ENCODE results near the gene ASL. TPM values are rescaled to one million over a fixed set of nuclear protein-coding genes. Genes with fewer than 3 reads are reported as not detected.
"Not testable (repeated sequence)": the region's sequence is repeated elsewhere in the genome, so short reads cannot be mapped to it uniquely, and the experiment has no call there.

ASL gene
- total RNA-seq, 2 experiments from 2014 or later, result 29.8 to 30.6 TPM

- no peaks in the 10 kb centered on the region for H3K27me3 Mint-ChIP-seq
These were observed 13.5 kb downstream of the ASL start for GRCh38 chr7:66088861-66089838.

DNA sequence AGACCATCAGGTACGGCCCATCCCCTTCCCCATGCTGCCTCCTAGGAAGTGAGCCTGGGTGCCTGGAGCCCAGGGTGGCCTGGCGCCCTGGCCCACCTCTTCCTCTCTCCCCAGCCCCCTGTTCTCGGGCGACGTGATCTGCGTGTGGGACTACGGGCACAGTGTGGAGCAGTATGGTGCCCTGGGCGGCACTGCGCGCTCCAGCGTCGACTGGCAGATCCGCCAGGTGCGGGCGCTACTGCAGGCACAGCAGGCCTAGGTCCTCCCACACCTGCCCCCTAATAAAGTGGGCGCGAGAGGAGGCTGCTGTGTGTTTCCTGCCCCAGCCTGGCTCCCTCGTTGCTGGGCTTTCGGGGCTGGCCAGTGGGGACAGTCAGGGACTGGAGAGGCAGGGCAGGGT lies 17.0 kb downstream of the ASL start:
- H3K27ac Mint-ChIP-seq, result no peak overlapping the region
- no peaks in the 10 kb centered on the region for H3K9me3 Mint-ChIP-seq
- H3K27me3 Mint-ChIP-seq, result no peaks in the 10 kb centered on the region
- no peak for DNase-seq
- no peaks in the 10 kb centered on the region for H3K4me1 Mint-ChIP-seq
- POLR2A ChIA-PET, result no interaction called here
- CTCF ChIA-PET, result no interaction called here
- H3K4me3 Mint-ChIP-seq, result no peak overlapping the region
- H3K36me3 Mint-ChIP-seq (ENCODE audit: low read depth), result no peaks in the 10 kb centered on the region

More at GRCh38 chr7:66088861-66089838, 13.5 kb downstream of the ASL start:
- Mint-ChIP-seq H3K9me3 (no peaks in the 10 kb centered on the region), H3K4me3 (no peak overlapping the region), H3K27ac (no peak overlapping the region), H3K36me3 (ENCODE audit: low read depth) (peaks cover 4% of the 10 kb centered on the region), H3K4me1 (no peaks in the 10 kb centered on the region)
- ChIA-PET CTCF (no interaction called here), POLR2A (interaction anchor here (0.6 kb wide), 1 partner anchor 592 kb away, joined by 5 read pairs; no protein-coding TSS in a partner anchor)
- no peak for DNase-seq

DNA sequence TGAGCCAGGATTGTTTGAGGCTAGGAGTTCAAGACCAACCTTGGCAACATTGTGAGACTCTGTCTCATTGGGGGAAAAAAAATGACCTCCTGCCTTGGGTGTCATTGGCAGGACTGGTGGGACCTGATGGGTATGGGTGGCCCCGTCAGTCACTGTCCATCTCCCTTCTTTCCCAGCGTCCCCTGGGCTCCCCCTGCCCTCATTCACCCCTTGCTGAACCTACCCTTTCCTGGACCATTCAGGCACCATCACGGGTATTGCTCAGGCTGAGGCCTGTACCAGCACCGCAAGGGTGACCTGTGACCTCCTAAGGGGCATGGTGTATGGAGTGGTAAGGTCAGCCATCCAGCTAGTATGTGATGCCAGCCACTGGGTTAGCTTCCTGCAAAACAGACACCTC lies 19.4 kb downstream of the ASL start:
- CTCF ChIA-PET, result interaction anchor here (0.7 kb wide), 1 partner anchor 721 kb away, joined by 4 read pairs; the partner anchor contains the start of gene ZNF92
- H3K4me1 Mint-ChIP-seq, result peaks cover 8% of the 10 kb centered on the region
- no peaks in the 10 kb centered on the region for H3K36me3 Mint-ChIP-seq (ENCODE audit: low read depth)
- no peaks in the 10 kb centered on the region for H3K27me3 Mint-ChIP-seq
- POLR2A ChIA-PET, result no interaction called here
- no peak overlapping the region for H3K4me3 Mint-ChIP-seq
- H3K27ac Mint-ChIP-seq, result no peak overlapping the region
- DNase-seq, result no peak
- H3K9me3 Mint-ChIP-seq, result no peaks in the 10 kb centered on the region

GRCh38 chr7:66099232-66099550 lies 23.6 kb downstream of the ASL start:
- Mint-ChIP-seq H3K9me3 (no peaks in the 10 kb centered on the region), H3K36me3 (ENCODE audit: low read depth) (no peaks in the 10 kb centered on the region), H3K4me3 (no peak overlapping the region), H3K4me1 (peaks cover 13% of the 10 kb centered on the region), H3K27me3 (no peaks in the 10 kb centered on the region), H3K27ac (no peak overlapping the region)
- CTCF ChIA-PET, result no interaction called here
- POLR2A ChIA-PET, result no interaction called here
- no peak for DNase-seq

DNA sequence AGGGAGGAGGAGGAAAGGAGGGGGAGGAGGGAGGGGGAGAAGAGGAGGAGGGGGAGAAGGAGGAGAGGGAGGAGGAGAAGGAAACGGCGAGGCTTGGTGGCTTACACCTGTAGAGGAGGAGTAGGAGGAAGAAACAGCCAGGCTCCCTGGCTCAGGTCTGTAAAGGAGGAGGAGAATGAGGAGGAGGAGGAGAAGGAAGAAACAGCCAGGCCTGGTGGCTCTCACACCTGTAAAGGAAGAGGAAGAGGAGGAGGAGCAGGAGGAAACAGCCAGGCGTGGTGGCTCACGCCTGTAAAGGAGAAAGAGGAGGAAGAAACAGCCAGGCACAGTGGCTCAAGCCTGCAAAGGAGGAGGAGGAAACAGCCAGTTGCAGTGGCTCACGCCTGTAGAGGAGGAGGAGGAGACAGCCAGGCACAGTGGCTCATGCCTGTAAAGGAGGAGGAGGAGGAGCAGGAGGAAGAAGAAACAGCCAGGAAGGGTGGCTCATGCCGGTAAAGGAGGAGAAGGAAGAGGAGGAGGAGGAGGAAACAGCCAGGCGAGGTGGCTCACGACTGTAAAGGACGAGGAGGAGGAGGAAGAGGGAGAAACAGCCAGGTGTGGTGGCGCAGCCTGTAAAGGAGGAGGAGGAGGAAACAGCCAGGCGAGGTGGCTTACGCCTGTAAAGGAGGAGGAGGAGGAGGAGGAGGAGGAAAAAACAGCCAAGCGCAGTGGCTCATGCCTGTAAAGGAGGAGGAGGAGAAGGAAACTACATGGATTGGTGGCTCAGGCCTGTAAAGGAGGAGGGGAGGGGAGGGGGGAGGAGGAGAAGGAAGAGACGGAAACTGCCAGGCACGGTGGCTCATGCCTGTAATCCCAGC lies 24.2 kb downstream of the ASL start:
- ChIA-PET CTCF (no interaction called here), POLR2A (no interaction called here)
- peak overlapping the region; percentile 75 for H3K4me3 Mint-ChIP-seq
- peak overlapping the region; percentile 69 for H3K27ac Mint-ChIP-seq
- no peaks in the 10 kb centered on the region for H3K36me3 Mint-ChIP-seq (ENCODE audit: low read depth)
- no peaks in the 10 kb centered on the region for H3K27me3 Mint-ChIP-seq
- H3K4me1 Mint-ChIP-seq, result peaks cover 13% of the 10 kb centered on the region
- DNase-seq, result peak; percentile 42
- no peaks in the 10 kb centered on the region for H3K9me3 Mint-ChIP-seq

GRCh38 chr7:66100408-66101050 lies 24.9 kb downstream of the ASL start:
- CTCF ChIA-PET, result no interaction called here
- no peaks in the 10 kb centered on the region for H3K9me3 Mint-ChIP-seq

GRCh38 chr7:66102168-66102567 lies 26.5 kb downstream of the ASL start:
- POLR2A ChIA-PET, result interaction anchor here (1.2 kb wide), 1 partner anchor 13 kb away, joined by 3 read pairs; the partner anchor contains the start of gene CRCP
- H3K36me3 Mint-ChIP-seq (ENCODE audit: low read depth); H3K27ac Mint-ChIP-seq; H3K9me3 Mint-ChIP-seq; H3K4me3 Mint-ChIP-seq; H3K27me3 Mint-ChIP-seq; DNase-seq; CTCF ChIA-PET: not testable (repeated sequence)
- peaks cover 13% of the 10 kb centered on the region for H3K4me1 Mint-ChIP-seq

More at GRCh38 chr7:66100408-66101050, 24.9 kb downstream of the ASL start:
- H3K27me3 Mint-ChIP-seq, result no peaks in the 10 kb centered on the region
- DNase-seq, result no peak
- H3K27ac Mint-ChIP-seq, result peak overlapping the region; percentile 69
- peak overlapping the region; percentile 75 for H3K4me3 Mint-ChIP-seq
- H3K36me3 Mint-ChIP-seq (ENCODE audit: low read depth), result no peaks in the 10 kb centered on the region
- peaks cover 13% of the 10 kb centered on the region for H3K4me1 Mint-ChIP-seq
- POLR2A ChIA-PET, result no interaction called here

- H3K36me3 Mint-ChIP-seq (ENCODE audit: low read depth); CTCF ChIA-PET; DNase-seq; H3K9me3 Mint-ChIP-seq; H3K4me3 Mint-ChIP-seq; H3K27me3 Mint-ChIP-seq; POLR2A ChIA-PET; H3K27ac Mint-ChIP-seq: not testable (repeated sequence)
- peaks cover 11% of the 10 kb centered on the region for H3K4me1 Mint-ChIP-seq
These were observed 28.4 kb downstream of the ASL start for GRCh38 chr7:66103994-66104393.

- DNase-seq, result no peak
- Mint-ChIP-seq H3K27me3 (no peaks in the 10 kb centered on the region), H3K36me3 (ENCODE audit: low read depth) (no peaks in the 10 kb centered on the region), H3K4me1 (peaks cover 2% of the 10 kb centered on the region), H3K9me3 (no peaks in the 10 kb centered on the region), H3K27ac (no peak overlapping the region), H3K4me3 (no peak overlapping the region)
- POLR2A ChIA-PET, result no interaction called here
- CTCF ChIA-PET, result no interaction called here
These were observed 29.7 kb downstream of the ASL start for GRCh38 chr7:66105263-66105748.

- H3K4me3 Mint-ChIP-seq; H3K36me3 Mint-ChIP-seq (ENCODE audit: low read depth); H3K4me1 Mint-ChIP-seq; H3K9me3 Mint-ChIP-seq; H3K27ac Mint-ChIP-seq; H3K27me3 Mint-ChIP-seq; DNase-seq; POLR2A ChIA-PET: not testable (repeated sequence)
- CTCF ChIA-PET, result interaction anchor here (1.3 kb wide), 1 partner anchor 53 kb away, joined by 3 read pairs; no protein-coding TSS in a partner anchor
These were observed 32.8 kb downstream of the ASL start for GRCh38 chr7:66108410-66108809.

GRCh38 chr7:66110856-66111255 lies 35.2 kb downstream of the ASL start:
- CTCF ChIA-PET, result interaction anchor here (0.6 kb wide), 1 partner anchor 128 kb away, joined by 3 read pairs; no protein-coding TSS in a partner anchor

DNA sequence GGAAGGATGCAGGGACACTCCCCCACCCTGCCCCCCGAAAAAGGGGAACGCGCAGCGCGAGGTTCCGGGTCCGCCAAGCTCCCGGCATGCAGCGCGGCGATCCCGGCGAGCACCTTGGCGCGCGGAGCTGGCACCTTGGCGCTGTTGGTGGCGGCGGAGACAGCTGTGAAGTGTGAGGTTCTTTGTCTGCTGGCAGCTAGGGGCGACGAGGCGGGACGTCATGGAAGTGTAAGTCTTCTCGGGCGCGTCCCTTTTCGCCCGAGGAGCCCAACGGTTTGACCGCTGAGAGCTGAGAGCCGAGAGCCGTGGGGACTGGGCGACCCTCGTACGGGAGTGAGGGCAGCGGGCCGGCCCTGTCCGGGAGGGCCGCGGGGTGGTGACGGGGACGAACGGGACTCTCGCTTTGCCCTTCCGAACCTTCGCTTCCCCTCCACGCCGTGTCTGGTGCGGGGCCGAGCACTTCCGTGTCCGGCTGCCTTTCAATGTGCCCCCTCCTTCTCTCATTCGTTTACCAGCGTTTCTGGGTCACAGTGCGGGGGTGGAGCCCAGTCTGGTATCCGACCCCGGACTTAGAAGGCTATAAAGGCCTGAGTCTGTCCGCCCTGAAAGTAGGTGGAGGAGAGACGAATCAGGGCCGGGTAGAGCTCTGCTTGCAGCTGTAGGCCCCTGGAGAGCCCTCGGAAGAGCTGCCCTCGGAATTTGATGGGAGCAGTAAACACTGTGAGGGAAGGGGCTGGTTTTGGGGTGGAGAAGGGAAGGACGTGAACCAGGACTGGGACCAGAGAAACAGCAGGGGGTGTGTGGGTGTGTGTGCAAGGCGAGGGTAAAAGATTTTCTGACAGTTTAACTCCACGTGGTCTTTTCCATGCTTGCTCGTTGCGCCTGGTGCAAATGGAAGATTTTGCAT lies 39.4 kb downstream of the ASL start, which contains the start of gene CRCP:
Gene CRCP, plus strand, starts transcription at position 105 of the 907 bp plus-strand sequence. Its CDS starts 116 bp downstream, at position 221.
- peak; percentile 84 for DNase-seq
- Mint-ChIP-seq H3K4me1 (peaks cover 46% of the 10 kb centered on the region), H3K36me3 (ENCODE audit: low read depth) (peaks cover 31% of the 10 kb centered on the region), H3K27me3 (no peaks in the 10 kb centered on the region), H3K27ac (peak within 1 kb of the TSS; percentile 91), H3K9me3 (no peaks in the 10 kb centered on the region), H3K4me3 (peak within 1 kb of the TSS; percentile 95)
- ChIA-PET POLR2A (interaction anchor here (0.9 to 2.8 kb wide), 14 partner anchors 10 to 729 kb away, joined by 3 to 13 read pairs (median 4); partner anchors contain the start of genes ASL and RABGEF1), CTCF (interaction anchor here (0.5 to 1.6 kb wide), 13 partner anchors 10 to 311 kb away, joined by 3 to 5 read pairs (median 3); partner anchors contain the start of genes ASL and TPST1)

More at GRCh38 chr7:66110856-66111255, 35.2 kb downstream of the ASL start:
- Mint-ChIP-seq H3K27ac (no peak overlapping the region), H3K4me3 (no peak overlapping the region), H3K36me3 (ENCODE audit: low read depth) (peaks cover 11% of the 10 kb centered on the region), H3K27me3 (no peaks in the 10 kb centered on the region), H3K9me3 (no peaks in the 10 kb centered on the region), H3K4me1 (peaks cover 15% of the 10 kb centered on the region)
- POLR2A ChIA-PET, result no interaction called here
- DNase-seq, result no peak
